Mucosa of descending colon (tissue), 3 donors: ENCODE results near the gene ATN1. TPM values are rescaled to one million over a fixed set of nuclear protein-coding genes. Genes with fewer than 3 reads are reported as not detected.
"Not testable (repeated sequence)": the region's sequence is repeated elsewhere in the genome, so short reads cannot be mapped to it uniquely, and the experiment has no call there.

Experiments used
- ATAC-seq: fragments of 200-7000 bp; cut with Tn5 transposase; one replicate; pipeline ENCODE4 v1.9.1; 2020; ENCODE audit warnings: mild to moderate bottlenecking, moderate library complexity
- DNase-seq, 3 donors: peaks; one replicate each; pipeline ENCODE4 v3.0.0-alpha.2; 2020
- H3K36me3 ChIP-seq: fragments of 200-600 bp; one replicate; pipeline ENCODE4 v1.8.0; 2021; ENCODE audit warnings: low read depth, mild to moderate bottlenecking
- H3K4me1 ChIP-seq: fragments of 200-600 bp; one replicate; pipeline ENCODE4 v1.8.0; 2021; ENCODE audit warnings: low read depth, mild to moderate bottlenecking
- H3K4me3 ChIP-seq: fragments of 200-600 bp; one replicate; pipeline ENCODE4 v1.8.0; 2021; ENCODE audit warnings: mild to moderate bottlenecking
- H3K9me3 ChIP-seq: fragments of 200-600 bp; one replicate; pipeline ENCODE4 v1.8.0; 2021; ENCODE audit warnings: mild to moderate bottlenecking
- CTCF ChIP-seq: fragments of 200-600 bp; IDR thresholded peaks from one replicate; pipeline ENCODE4 v1.8.0; 2022; ENCODE audit warnings: antibody characterized with exemption, mild to moderate bottlenecking
- intact Hi-C, 2 donors: fragments of 100-400 bp; cut with DNase I in 1 of 2; cut with micrococcal nuclease in 1 of 2; formaldehyde crosslinking; loops; one replicate each; pipeline versions ENCODE4 v1.11.0 to v1.11.1; 2022; cut with DNase I, micrococcal nuclease
- total RNA-seq, 3 donors: library from RNA; stranded (reverse); fragmentation: NEBNext Ultra II Directional in 2 of 3; extraction: Animal tissue kit (Norgen Biotek cat#: 25700) in 2 of 3; gene quantifications; one replicate each; pipeline versions ENCODE4 v1.2.1 to v1.2.4, GENCODE V29; 2021 to 2023
- donor health status: DM: no; HTN: no; CAD: no; lungs with moderate emphysema.
- donor health status: DM: no; HTN: no; CAD: no.
- donor health status: DM: no; HTN: yes; CAD: no.

ATN1 gene
- total RNA-seq, 3 donors from 2014 or later, result 68.5 to 208 (median 82.4) TPM

GRCh38 chr12:6903722-6904121, 24.0 kb upstream of the ATN1 start:
- peaks cover 16% of the 10 kb centered on the region for H3K4me1 ChIP-seq
- H3K9me3 ChIP-seq, result no peaks in the 10 kb centered on the region
- intact Hi-C loops, result no loop called here
- no peak overlapping the region for H3K4me3 ChIP-seq
- no peak for TF ChIP-seq CTCF
- H3K36me3 ChIP-seq, result no peaks in the 10 kb centered on the region
- DNase-seq (no peak), ATAC-seq (no peak)

- H3K9me3 ChIP-seq, result no peaks in the 10 kb centered on the region
- H3K4me1 ChIP-seq, result peaks cover 13% of the 10 kb centered on the region
- intact Hi-C loops, result no loop called here
- H3K4me3 ChIP-seq, result no peak within 1 kb of the TSS
- peak; percentile 98 to 100 (median 98) for DNase-seq
- ATAC-seq, result peak; percentile 93
- H3K36me3 ChIP-seq, result no peaks in the 10 kb centered on the region
- no peak for TF ChIP-seq CTCF
These were observed 23.2 kb upstream of the ATN1 start, which contains the start of gene LRRC23 for GRCh38 chr12:6904280-6905276. LRRC23 (plus strand) TSS chr12:6904822; CDS start chr12:6905634, 812 bp downstream.

GRCh38 chr12:6905414-6906040, 22.2 kb upstream of the ATN1 start:
- TF ChIP-seq CTCF, result no peak
- Histone ChIP-seq H3K36me3 (no peaks in the 10 kb centered on the region), H3K4me3 (no peak overlapping the region), H3K4me1 (peaks cover 3% of the 10 kb centered on the region), H3K9me3 (no peaks in the 10 kb centered on the region)
- intact Hi-C loops, result no loop called here
- DNase-seq (peak in 1 of 3 donors; percentile 35), ATAC-seq (no peak)

- H3K4me1 ChIP-seq, H3K9me3 ChIP-seq, H3K36me3 ChIP-seq, intact Hi-C loops, ATAC-seq, DNase-seq, H3K4me3 ChIP-seq: not testable (repeated sequence)
These were observed 19.6 kb upstream of the ATN1 start for GRCh38 chr12:6908141-6908540.

GRCh38 chr12:6909421-6910145, 18.2 kb upstream of the ATN1 start:
- TF ChIP-seq CTCF, result no peak

More at GRCh38 chr12:6909421-6910145, 18.2 kb upstream of the ATN1 start:
- intact Hi-C loops, result loop anchor here in 1 of 2 donors (10.0 kb wide), 1 partner anchor 185 kb away; the partner anchor contains the start of gene C1R
- no peaks in the 10 kb centered on the region for H3K9me3 ChIP-seq
- H3K36me3 ChIP-seq, result no peaks in the 10 kb centered on the region
- H3K4me1 ChIP-seq, result peaks cover 10% of the 10 kb centered on the region
- ATAC-seq, result no peak
- no peak overlapping the region for H3K4me3 ChIP-seq
- no peak for DNase-seq
